Measurements from ENCODE around the gene CYSRT1.

The CYSRT1 gene

GRCh38 chr9:137224830-137225694, at the start of gene CYSRT1:
TSS of gene CYSRT1 (plus strand) at chr9:137225174. CDS start at chr9:137225622, 448 bp downstream.
- Histone ChIP-seq H3K4me1 (ENCODE audit: control insufficient read depth, insufficient read depth, low read length) (peaks cover 6% of the 10 kb centered on the region), H3K27me3 (ENCODE audit: control insufficient read depth, insufficient read depth, low read length) (no peaks in the 10 kb centered on the region; the same call in 1 of the 2 replicates), H3K36me3 (ENCODE audit: control insufficient read depth, insufficient read depth, low read length) (no peaks in the 10 kb centered on the region), H3K9me3 (ENCODE audit: control insufficient read depth, insufficient read depth, low read length) (no peaks in the 10 kb centered on the region), H3K27ac (ENCODE audit: low read length) (no peak within 1 kb of the TSS), H3K4me3 (ENCODE audit: low read length) (peak within 1 kb of the TSS; percentile 71; the same call in 1 of the 2 replicates)
- DNase-seq (ENCODE audit: low read depth, low spot score): no peak
- no CpG with 5 or more reads among the region's 23 CpGs for WGBS (ENCODE audit: insufficient coverage, insufficient read length)

- no peak overlapping the region for H3K27ac ChIP-seq (ENCODE audit: low read length)
- H3K36me3 ChIP-seq (ENCODE audit: control insufficient read depth, insufficient read depth, low read length): peaks cover 1% of the 10 kb centered on the region
- H3K27me3 ChIP-seq (ENCODE audit: control insufficient read depth, insufficient read depth, low read length): peaks cover 3% of the 10 kb centered on the region; the same call in 1 of the 2 replicates
- H3K9me3 ChIP-seq (ENCODE audit: control insufficient read depth, insufficient read depth, low read length): no peaks in the 10 kb centered on the region
- WGBS (ENCODE audit: insufficient coverage, insufficient read length): no CpG with 5 or more reads among the region's 33 CpGs
- H3K4me3 ChIP-seq (ENCODE audit: low read length): no peak overlapping the region
- peaks cover 2% of the 10 kb centered on the region for H3K4me1 ChIP-seq (ENCODE audit: control insufficient read depth, insufficient read depth, low read length)
- no peak for DNase-seq (ENCODE audit: low read depth, low spot score)
These were observed 49.5 kb upstream of the CYSRT1 start for GRCh38 chr9:137175345-137175961.

- no peaks in the 10 kb centered on the region for H3K27me3 ChIP-seq (ENCODE audit: control insufficient read depth, insufficient read depth, low read length)
- peaks cover 2% of the 10 kb centered on the region; the same call in 1 of the 2 replicates for H3K4me1 ChIP-seq (ENCODE audit: control insufficient read depth, insufficient read depth, low read length)
- no peak overlapping the region for H3K4me3 ChIP-seq (ENCODE audit: low read length)
- H3K27ac ChIP-seq (ENCODE audit: low read length): no peak overlapping the region
- peaks cover 10% of the 10 kb centered on the region for H3K36me3 ChIP-seq (ENCODE audit: control insufficient read depth, insufficient read depth, low read length)
- no peaks in the 10 kb centered on the region for H3K9me3 ChIP-seq (ENCODE audit: control insufficient read depth, insufficient read depth, low read length)
- no CpG with 5 or more reads among the region's 17 CpGs for WGBS (ENCODE audit: insufficient coverage, insufficient read length)
- DNase-seq (ENCODE audit: low read depth, low spot score): no peak
These were observed 48.4 kb upstream of the CYSRT1 start for GRCh38 chr9:137176302-137177182.

DNA sequence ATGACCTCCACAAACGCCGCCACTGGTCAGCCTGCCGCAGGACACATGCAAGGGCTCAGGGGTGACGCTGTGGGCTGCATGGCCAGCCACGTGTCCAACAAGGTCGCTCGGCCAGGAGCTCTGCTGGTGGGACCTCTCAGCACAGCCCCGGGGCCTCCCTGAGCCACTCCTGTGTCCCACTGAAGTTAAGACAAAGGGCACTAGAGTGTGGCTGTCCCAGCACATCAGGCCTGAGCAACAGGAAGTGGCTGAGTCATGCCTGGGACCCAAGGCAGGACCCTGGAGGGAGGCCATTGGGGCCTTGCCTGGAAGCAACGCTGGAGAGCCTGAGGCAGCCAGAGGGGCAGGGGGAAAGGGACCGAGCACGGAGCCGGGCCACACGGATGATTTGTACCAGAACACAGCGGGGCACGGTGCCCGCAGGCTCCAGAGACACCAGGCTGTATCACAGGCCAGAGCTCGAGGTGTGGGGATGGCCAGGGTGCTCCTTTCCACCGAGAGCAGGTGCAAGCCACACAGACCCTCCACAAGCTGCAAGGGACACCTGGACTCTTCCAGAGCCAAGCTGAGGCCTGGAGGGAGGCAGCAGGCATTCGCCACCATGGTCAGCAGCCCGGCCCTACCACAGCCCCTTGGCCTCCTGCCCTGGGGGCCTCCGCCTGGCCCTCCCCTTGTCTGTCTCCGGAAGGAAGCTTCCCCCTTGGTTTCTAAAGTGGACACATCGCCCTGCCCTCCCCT, 46.6 kb upstream of the CYSRT1 start:
- no CpG with 5 or more reads among the region's 23 CpGs for WGBS (ENCODE audit: insufficient coverage, insufficient read length)

DNA sequence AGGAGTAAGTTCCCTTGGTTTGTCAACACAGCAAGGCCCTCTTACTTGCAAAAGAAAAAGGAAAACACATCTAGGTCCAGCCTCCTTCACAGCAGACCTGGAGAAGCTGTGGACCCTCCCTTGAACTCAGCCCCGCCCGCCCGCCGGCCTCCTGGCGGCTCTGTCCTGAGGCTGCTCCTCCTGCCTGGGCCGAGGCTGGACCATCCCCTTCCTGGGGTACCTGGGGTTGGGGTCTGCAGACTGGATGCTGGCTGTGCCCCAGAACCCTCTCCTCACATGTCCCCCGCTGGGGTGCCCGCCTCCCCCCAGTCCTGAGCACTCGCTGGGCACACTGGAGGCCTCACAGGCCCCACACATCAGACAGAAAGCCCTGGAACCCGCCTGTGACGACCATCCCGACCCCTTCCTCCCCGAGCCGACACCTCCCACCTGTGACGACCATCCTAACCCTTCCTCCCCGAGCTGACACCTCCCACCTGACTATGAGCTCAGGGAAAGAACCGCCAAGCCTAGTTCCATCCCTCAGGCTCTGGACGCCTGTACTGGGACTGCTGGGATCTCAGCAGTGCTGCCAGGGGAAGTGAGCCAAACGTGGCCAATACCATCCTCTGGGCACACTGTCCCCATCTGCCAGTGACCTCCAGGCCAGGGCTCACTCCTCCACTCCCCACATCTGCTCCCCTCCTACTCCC, 45.9 kb upstream of the CYSRT1 start:
- Histone ChIP-seq H3K4me3 (ENCODE audit: low read length) (no peak overlapping the region), H3K4me1 (ENCODE audit: control insufficient read depth, insufficient read depth, low read length) (peaks cover 2% of the 10 kb centered on the region; the same call in 1 of the 2 replicates), H3K27ac (ENCODE audit: low read length) (no peak overlapping the region), H3K36me3 (ENCODE audit: control insufficient read depth, insufficient read depth, low read length) (peaks cover 26% of the 10 kb centered on the region), H3K9me3 (ENCODE audit: control insufficient read depth, insufficient read depth, low read length) (no peaks in the 10 kb centered on the region), H3K27me3 (ENCODE audit: control insufficient read depth, insufficient read depth, low read length) (no peaks in the 10 kb centered on the region)
- DNase-seq (ENCODE audit: low read depth, low spot score): no peak
- no CpG with 5 or more reads among the region's 19 CpGs for WGBS (ENCODE audit: insufficient coverage, insufficient read length)

More for the DNA sequence above, 46.6 kb upstream of the CYSRT1 start:
- Histone ChIP-seq H3K27ac (ENCODE audit: low read length) (no peak overlapping the region), H3K4me3 (ENCODE audit: low read length) (no peak overlapping the region), H3K27me3 (ENCODE audit: control insufficient read depth, insufficient read depth, low read length) (no peaks in the 10 kb centered on the region), H3K9me3 (ENCODE audit: control insufficient read depth, insufficient read depth, low read length) (no peaks in the 10 kb centered on the region), H3K36me3 (ENCODE audit: control insufficient read depth, insufficient read depth, low read length) (peaks cover 20% of the 10 kb centered on the region), H3K4me1 (ENCODE audit: control insufficient read depth, insufficient read depth, low read length) (peaks cover 2% of the 10 kb centered on the region; the same call in 1 of the 2 replicates)
- no peak for DNase-seq (ENCODE audit: low read depth, low spot score)

DNA sequence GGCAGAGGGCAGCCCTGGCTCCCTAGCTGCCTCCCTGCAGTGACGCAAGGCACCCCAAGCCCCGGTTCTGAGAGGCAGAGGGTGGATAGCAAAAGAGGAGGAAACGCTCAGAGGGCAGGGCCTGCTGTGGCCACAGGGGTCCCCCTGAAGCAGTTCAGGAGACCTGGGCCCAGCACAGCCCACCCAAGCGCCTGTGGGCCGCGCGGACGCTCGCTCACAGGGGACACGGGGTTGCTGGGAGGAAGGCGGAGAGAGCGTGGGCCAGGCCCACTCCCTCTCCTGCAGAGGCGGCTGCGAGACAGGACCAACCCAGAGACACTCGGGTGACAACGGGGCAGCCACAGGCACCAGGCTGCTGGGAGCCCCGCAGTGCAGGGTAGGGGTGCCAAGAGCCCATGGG, 45.2 kb upstream of the CYSRT1 start:
- H3K4me3 ChIP-seq (ENCODE audit: low read length): no peak overlapping the region
- no peak for DNase-seq (ENCODE audit: low read depth, low spot score)
- H3K4me1 ChIP-seq (ENCODE audit: control insufficient read depth, insufficient read depth, low read length): peaks cover 2% of the 10 kb centered on the region; the same call in 1 of the 2 replicates
- WGBS (ENCODE audit: insufficient coverage, insufficient read length): no CpG with 5 or more reads among the region's 17 CpGs
- H3K27me3 ChIP-seq (ENCODE audit: control insufficient read depth, insufficient read depth, low read length): no peaks in the 10 kb centered on the region
- H3K9me3 ChIP-seq (ENCODE audit: control insufficient read depth, insufficient read depth, low read length): no peaks in the 10 kb centered on the region
- H3K27ac ChIP-seq (ENCODE audit: low read length): no peak overlapping the region
- peaks cover 27% of the 10 kb centered on the region for H3K36me3 ChIP-seq (ENCODE audit: control insufficient read depth, insufficient read depth, low read length)

- H3K4me3 ChIP-seq (ENCODE audit: low read length): no peak overlapping the region
- peaks cover 31% of the 10 kb centered on the region for H3K36me3 ChIP-seq (ENCODE audit: control insufficient read depth, insufficient read depth, low read length)
- WGBS (ENCODE audit: insufficient coverage, insufficient read length): no CpG with 5 or more reads among the region's 20 CpGs
- no peaks in the 10 kb centered on the region for H3K4me1 ChIP-seq (ENCODE audit: control insufficient read depth, insufficient read depth, low read length)
- no peak for DNase-seq (ENCODE audit: low read depth, low spot score)
- no peaks in the 10 kb centered on the region for H3K27me3 ChIP-seq (ENCODE audit: control insufficient read depth, insufficient read depth, low read length)
- no peak overlapping the region for H3K27ac ChIP-seq (ENCODE audit: low read length)
- H3K9me3 ChIP-seq (ENCODE audit: control insufficient read depth, insufficient read depth, low read length): no peaks in the 10 kb centered on the region
These were observed 44.5 kb upstream of the CYSRT1 start for GRCh38 chr9:137180491-137180890.

- WGBS (ENCODE audit: insufficient coverage, insufficient read length): no CpG with 5 or more reads among the region's 22 CpGs
- no peak overlapping the region for H3K4me3 ChIP-seq (ENCODE audit: low read length)
- H3K27ac ChIP-seq (ENCODE audit: low read length): no peak overlapping the region
- no peaks in the 10 kb centered on the region for H3K27me3 ChIP-seq (ENCODE audit: control insufficient read depth, insufficient read depth, low read length)
- DNase-seq (ENCODE audit: low read depth, low spot score): no peak
- H3K36me3 ChIP-seq (ENCODE audit: control insufficient read depth, insufficient read depth, low read length): peaks cover 31% of the 10 kb centered on the region
- H3K4me1 ChIP-seq (ENCODE audit: control insufficient read depth, insufficient read depth, low read length): no peaks in the 10 kb centered on the region
- no peaks in the 10 kb centered on the region for H3K9me3 ChIP-seq (ENCODE audit: control insufficient read depth, insufficient read depth, low read length)
These were observed 43.3 kb upstream of the CYSRT1 start for GRCh38 chr9:137181680-137182079.

- no peaks in the 10 kb centered on the region; the same call in 1 of the 2 replicates for H3K4me1 ChIP-seq (ENCODE audit: control insufficient read depth, insufficient read depth, low read length)
- H3K27ac ChIP-seq (ENCODE audit: low read length): no peak overlapping the region
- DNase-seq (ENCODE audit: low read depth, low spot score): no peak
- peaks cover 31% of the 10 kb centered on the region for H3K36me3 ChIP-seq (ENCODE audit: control insufficient read depth, insufficient read depth, low read length)
- no peaks in the 10 kb centered on the region for H3K27me3 ChIP-seq (ENCODE audit: control insufficient read depth, insufficient read depth, low read length)
- no peaks in the 10 kb centered on the region for H3K9me3 ChIP-seq (ENCODE audit: control insufficient read depth, insufficient read depth, low read length)
- H3K4me3 ChIP-seq (ENCODE audit: low read length): no peak overlapping the region
- no CpG with 5 or more reads among the region's 17 CpGs for WGBS (ENCODE audit: insufficient coverage, insufficient read length)
These were observed 42.1 kb upstream of the CYSRT1 start for GRCh38 chr9:137182836-137183235.

Data from iPS DF 6.9 (cell line).